HepG2 (cell line): ENCODE data around the gene E2F1. TPM values are rescaled to one million over a fixed set of nuclear protein-coding genes. Genes with fewer than 3 reads are reported as not detected.
A peak's percentile ranks its signal among the peaks of the same experiment; 100 is the strongest.

Experiments
- BCLAF1 ChIP-seq: fragments of 450-650 bp; IDR thresholded peaks from 2 replicates; pipeline ENCODE4 v1.6.1; 2017; ENCODE audit warnings: mild to moderate bottlenecking
- FOXK1 ChIP-seq: sonication (generic); formaldehyde crosslinking; IDR thresholded peaks from 2 replicates; pipeline ENCODE4 v1.4.0; 2020; ENCODE audit warnings: low read depth, missing genetic modification reagents, borderline replicate concordance
- HBP1 ChIP-seq: IDR thresholded peaks from 2 replicates; pipeline ENCODE4 v1.6.1; 2016; ENCODE audit warnings: low read depth, control low read depth
- HDAC1 ChIP-seq: sonication (generic); formaldehyde crosslinking; IDR thresholded peaks from 2 replicates; pipeline ENCODE4 v1.5.1; 2020; ENCODE audit warnings: mild to moderate bottlenecking, missing genetic modification reagents
- IRX3 ChIP-seq: sonication (generic); formaldehyde crosslinking; IDR thresholded peaks from 2 replicates; pipeline ENCODE4 v1.8.1; 2023; ENCODE audit warnings: mild to moderate bottlenecking, low read depth, missing genetic modification reagents, borderline replicate concordance
- LCORL ChIP-seq, 2 experiments: fragments of 450-650 bp in 1 of 2; sonication (generic) in 1 of 2; formaldehyde crosslinking in 1 of 2; IDR thresholded peaks; 2 replicates each; pipeline versions ENCODE4 v1.5.0 to v1.6.1; 2017 to 2020; ENCODE audit warnings: antibody characterized with exemption in 1 of 2, missing genetic modification reagents in 1 of 2
- MXI1 ChIP-seq: IDR thresholded peaks from 3 replicates; pipeline ENCODE4 v1.6.1; 2012; ENCODE audit warnings: low read depth, low read length, inconsistent platforms, borderline replicate concordance
- NBN ChIP-seq: fragments of 450-650 bp; conservative IDR thresholded peaks from 2 replicates; pipeline ENCODE4 v1.6.1; 2017
- NR0B2 ChIP-seq: sonication (generic); formaldehyde crosslinking; IDR thresholded peaks from 2 replicates; pipeline ENCODE4 v1.4.0; 2020; ENCODE audit warnings: mild to moderate bottlenecking, missing genetic modification reagents
- PRDM10 ChIP-seq: sonication (generic); formaldehyde crosslinking; IDR thresholded peaks from 2 replicates; pipeline ENCODE4 v1.4.0; 2020; ENCODE audit warnings: low read depth, missing genetic modification reagents
- SETDB1 ChIP-seq: sonication (generic); formaldehyde crosslinking; IDR thresholded peaks from 2 replicates; pipeline ENCODE4 v1.5.1; 2020; ENCODE audit warnings: missing genetic modification reagents, mild to moderate bottlenecking, borderline replicate concordance
- SIX4 ChIP-seq: sonication (generic); formaldehyde crosslinking; IDR thresholded peaks from 2 replicates; pipeline ENCODE4 v1.4.0; 2020; ENCODE audit warnings: missing genetic modification reagents
- TBX2 ChIP-seq: sonication (generic); formaldehyde crosslinking; IDR thresholded peaks from 2 replicates; pipeline ENCODE4 v1.5.0; 2020; ENCODE audit warnings: missing genetic modification reagents, mild to moderate bottlenecking, borderline replicate concordance
- TOPORS ChIP-seq: sonication (generic); formaldehyde crosslinking; IDR thresholded peaks from 2 replicates; pipeline ENCODE4 v1.8.0; 2023; ENCODE audit warnings: mild to moderate bottlenecking, missing genetic modification reagents
- XRCC5 ChIP-seq: fragments of 200-400 bp; formaldehyde crosslinking; optimal IDR thresholded peaks from 2 replicates; pipeline ENCODE3; 2017; ENCODE audit warnings: mild to moderate bottlenecking, low read length
- ZNF224 ChIP-seq: sonication (generic); formaldehyde crosslinking; IDR thresholded peaks from 2 replicates; pipeline ENCODE4 v1.5.0; 2020; ENCODE audit warnings: mild to moderate bottlenecking, missing genetic modification reagents
- ZNF703 ChIP-seq: sonication (generic); formaldehyde crosslinking; IDR thresholded peaks from 2 replicates; pipeline ENCODE4 v1.5.1; 2020; ENCODE audit warnings: missing genetic modification reagents, mild to moderate bottlenecking, moderate library complexity, borderline replicate concordance
- ZNF784 ChIP-seq: sonication (generic); formaldehyde crosslinking; IDR thresholded peaks from 2 replicates; pipeline ENCODE4 v1.5.1; 2020; ENCODE audit warnings: missing genetic modification reagents, mild to moderate bottlenecking, borderline replicate concordance
- ZNF878 ChIP-seq: sonication (generic); formaldehyde crosslinking; IDR thresholded peaks from 2 replicates; pipeline ENCODE4 v1.8.1; 2023; ENCODE audit warnings: mild to moderate bottlenecking, missing genetic modification reagents, moderate library complexity
- polyA plus RNA-seq, 8 experiments: library from polyadenylated mRNA; depleted of rRNA in 3 of 8; stranded (reverse) in 7 of 8; unstranded in 1 of 8; fragments of >200 nt; fragmentation: Illumina TruSeq in 4 of 8; extraction: Trizol in 4 of 8; gene quantifications; 2 replicates each; pipeline versions ENCODE4 v1.2.1 to v1.2.3, GENCODE V29; 2011 to 2016; ENCODE audit warnings: low read depth in 4 of 8, missing spikeins in 1 of 8, mixed read lengths in 1 of 8; ENCODE audit not compliant: insufficient read depth in 1 of 8
- total RNA-seq, 5 experiments: library from RNA; depleted of rRNA; stranded (reverse); fragments of >200 nt; fragmentation: Illumina TruSeq; extraction: Trizol; gene quantifications; 2 replicates each; pipeline ENCODE4 v1.2.3, GENCODE V29; 2016; ENCODE audit warnings: low read depth in 1 of 5

Gene E2F1
- total and polyA plus RNA-seq, 2 of the 13 experiments (the other 11 are each of a cell fraction or from before 2014, with no cell fraction given): 25.5 to 39.4 TPM

- no peak for TF ChIP-seq BCLAF1
- TF ChIP-seq XRCC5: peak; percentile 92
- peak; percentile 63 for TF ChIP-seq TBX2
- TF ChIP-seq NR0B2 (CRISPR knock-in tag): peak; percentile 89
- no peak for TF ChIP-seq NBN
- TF ChIP-seq SIX4 (CRISPR knock-in tag): no peak; the same call in 1 of the 2 replicates
- no peak for TF ChIP-seq ZNF878
- TF ChIP-seq TOPORS (CRISPR knock-in tag): peak; percentile 91
- no peak for TF ChIP-seq SETDB1
- peak; percentile 62; the same call in 2 of the 3 replicates for TF ChIP-seq MXI1
- TF ChIP-seq ZNF703 (CRISPR knock-in tag): peak; percentile 77
- TF ChIP-seq ZNF224 (CRISPR knock-in tag): 0 out of 2 replicates have a peak, but pooled peaks have one; percentile 17
- peak; percentile 96 for TF ChIP-seq IRX3 (CRISPR knock-in tag)
- peak; percentile 13; the same call in 1 of the 2 replicates for TF ChIP-seq FOXK1
- 0 out of 2 replicates have a peak, but pooled peaks have one; percentile 52 for TF ChIP-seq PRDM10 (CRISPR knock-in tag)
- no peak for TF ChIP-seq HBP1
- TF ChIP-seq LCORL (IDR thresholded peaks at IDR 0.05): no peak
- peak; percentile 72 for TF ChIP-seq LCORL (CRISPR knock-in tag; IDR thresholded peaks at IDR 0.05)
- TF ChIP-seq ZNF784 (CRISPR knock-in tag): peak; percentile 98
- peak; percentile 72; the same call in 1 of the 2 replicates for TF ChIP-seq HDAC1
Observed at GRCh38 chr20:33732166-33732970, 46.2 kb upstream of the E2F1 start (continued).
